ENCODE measurements around the gene HOPX.
"Not testable (repeated sequence)": the region's sequence is repeated elsewhere in the genome, so short reads cannot be mapped to it uniquely, and the experiment has no call there.

Gene HOPX

GRCh38 chr4:56641494-56642051, 39.5 kb downstream of the HOPX start:
- peak; percentile 90 for DNase-seq (ENCODE audit: low read depth)
- no peak for TF ChIP-seq CTCF (IDR thresholded peaks at IDR 0.05; ENCODE audit: low read length, missing control alignments)
- H3K4me3 ChIP-seq (replicated peaks; ENCODE audit: low read depth, low read length): no peak overlapping the region

- DNase-seq (ENCODE audit: low read depth): no peak
- H3K4me3 ChIP-seq (replicated peaks; ENCODE audit: low read depth, low read length): no peak overlapping the region
These were observed 40.2 kb downstream of the HOPX start for GRCh38 chr4:56640621-56641493.

GRCh38 chr4:56637791-56638190, 43.3 kb downstream of the HOPX start:
- no peak for DNase-seq (ENCODE audit: low read depth)
- H3K4me3 ChIP-seq (replicated peaks; ENCODE audit: low read depth, low read length): no peak overlapping the region
- no peak for TF ChIP-seq CTCF (IDR thresholded peaks at IDR 0.05; ENCODE audit: low read length, missing control alignments)

More at GRCh38 chr4:56640621-56641493, 40.2 kb downstream of the HOPX start:
- no peak for TF ChIP-seq CTCF (IDR thresholded peaks at IDR 0.05; ENCODE audit: low read length, missing control alignments)

GRCh38 chr4:56637154-56637553, 43.9 kb downstream of the HOPX start:
- DNase-seq (ENCODE audit: low read depth): no peak
- no peak for TF ChIP-seq CTCF (IDR thresholded peaks at IDR 0.05; ENCODE audit: low read length, missing control alignments)
- H3K4me3 ChIP-seq (replicated peaks; ENCODE audit: low read depth, low read length): no peak overlapping the region

- DNase-seq (ENCODE audit: low read depth); H3K4me3 ChIP-seq (replicated peaks; ENCODE audit: low read depth, low read length): not testable (repeated sequence)
These were observed 46.1 kb downstream of the HOPX start for GRCh38 chr4:56634954-56635353.

- TF ChIP-seq CTCF (IDR thresholded peaks at IDR 0.05; ENCODE audit: low read length, missing control alignments): no peak
- H3K4me3 ChIP-seq (replicated peaks; ENCODE audit: low read depth, low read length): no peak overlapping the region
- no peak for DNase-seq (ENCODE audit: low read depth)
These were observed 47.6 kb downstream of the HOPX start for GRCh38 chr4:56633486-56633885.

- peak; percentile 56 for DNase-seq (ENCODE audit: low read depth)
- H3K4me3 ChIP-seq (replicated peaks; ENCODE audit: low read depth, low read length): no peak overlapping the region
- TF ChIP-seq CTCF (IDR thresholded peaks at IDR 0.05; ENCODE audit: low read length, missing control alignments): no peak
These were observed 50.0 kb downstream of the HOPX start for GRCh38 chr4:56630876-56631666.
